ENCODE measurements around the gene OR4B1.
A peak's percentile ranks its signal among the peaks of the same experiment; 100 is the strongest.
"Not testable (repeated sequence)": the region's sequence is repeated elsewhere in the genome, so short reads cannot be mapped to it uniquely, and the experiment has no call there.

Gene OR4B1

GRCh38 chr11:48207881-48208280 lies 8.7 kb upstream of the OR4B1 start:
- DNase-seq (ENCODE audit: insufficient read length, low spot score) (no peak), FAIRE-seq (no peak)
- no peak for TF ChIP-seq POLR2A (IDR thresholded peaks at IDR 0.05; ENCODE audit: low read depth, low read length)

DNA sequence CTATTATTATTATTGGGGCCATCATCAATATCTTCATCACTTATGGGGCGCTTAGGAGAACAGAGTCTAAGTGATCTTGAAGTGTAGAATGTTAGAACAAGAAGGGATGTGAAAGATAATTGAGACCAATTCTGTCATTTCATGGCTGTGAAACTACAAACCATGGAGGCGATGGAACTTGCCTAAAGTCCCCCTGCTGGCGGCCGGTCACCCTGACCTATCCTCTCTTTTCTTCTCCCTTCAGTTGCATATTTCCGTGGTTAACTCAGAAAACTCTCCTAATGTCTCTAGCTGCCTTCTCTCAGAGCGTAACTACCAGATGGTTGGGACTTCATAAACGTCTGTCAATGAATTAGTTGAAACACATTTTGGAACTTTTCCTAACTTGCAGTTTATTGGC lies 6.6 kb upstream of the OR4B1 start:
- no peak for DNase-seq (ENCODE audit: insufficient read length, low spot score)
- peak; percentile 62 for FAIRE-seq
- TF ChIP-seq POLR2A (IDR thresholded peaks at IDR 0.05; ENCODE audit: low read depth, low read length): no peak

- no peak for DNase-seq (ENCODE audit: insufficient read length, low spot score)
- no peak for TF ChIP-seq POLR2A (IDR thresholded peaks at IDR 0.05; ENCODE audit: low read depth, low read length)
- no peak for FAIRE-seq
These were observed 12.2 kb downstream of the OR4B1 start for GRCh38 chr11:48228761-48229160.

DNA sequence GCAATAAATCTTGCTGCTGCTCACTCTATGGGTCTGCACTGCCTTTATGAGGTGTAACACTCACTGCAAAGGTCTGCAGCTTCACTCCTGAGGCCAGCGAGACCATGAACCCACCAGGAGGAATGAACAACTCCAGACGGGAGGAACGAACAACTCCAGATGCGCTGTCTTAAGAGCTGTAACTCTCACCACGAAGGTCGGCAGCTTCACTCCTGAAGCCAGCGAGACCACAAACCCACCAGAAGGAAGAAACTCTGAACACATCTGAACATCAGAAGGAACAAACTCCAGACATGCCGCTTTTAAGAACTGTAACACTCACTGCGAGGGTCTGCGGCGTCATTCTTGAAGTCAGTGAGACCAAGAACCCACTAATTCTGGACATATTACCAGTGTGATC lies 13.4 kb downstream of the OR4B1 start:
- not testable (repeated sequence) for DNase-seq (ENCODE audit: insufficient read length, low spot score); FAIRE-seq

DNA sequence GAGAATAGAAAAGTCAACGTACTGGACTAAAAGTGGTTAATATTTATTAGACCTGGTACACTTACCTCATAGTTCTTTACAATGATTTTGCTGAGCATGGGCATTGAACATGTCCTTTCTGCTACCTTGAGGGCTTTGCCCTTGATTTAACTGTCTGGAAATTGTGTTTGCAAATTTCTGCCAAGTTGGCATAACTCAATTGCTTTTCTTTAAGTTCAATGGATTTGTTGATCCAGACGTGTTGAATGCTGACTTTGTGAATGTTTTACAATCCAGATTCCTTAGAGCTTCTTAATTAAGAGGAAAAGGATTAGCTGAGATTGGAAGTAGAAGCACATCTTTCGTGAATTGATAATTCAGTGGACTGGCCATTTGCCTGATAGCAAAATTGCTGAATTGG lies 21.1 kb downstream of the OR4B1 start:
- FAIRE-seq (no peak), DNase-seq (ENCODE audit: insufficient read length, low spot score) (no peak)
- no peak for TF ChIP-seq POLR2A (IDR thresholded peaks at IDR 0.05; ENCODE audit: low read depth, low read length)

DNA sequence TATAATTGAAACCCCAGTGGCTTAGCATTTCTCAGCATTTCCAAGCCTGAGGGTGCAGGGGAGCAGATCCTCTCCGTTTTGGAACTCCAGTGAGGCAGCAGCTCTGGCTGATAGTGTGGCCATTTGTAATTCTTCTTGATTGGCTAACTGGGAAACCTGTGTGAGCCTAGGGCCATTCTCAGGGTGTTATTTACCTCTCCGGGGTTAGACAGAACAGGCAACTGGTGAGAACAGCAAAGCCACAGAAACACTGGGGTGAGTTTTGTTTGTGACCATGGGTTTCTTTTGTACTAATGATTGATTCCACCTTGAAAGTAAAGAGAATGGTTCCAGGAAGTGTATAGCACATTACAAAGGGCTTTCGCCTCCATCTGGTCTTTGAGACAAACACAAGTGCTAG lies 25.9 kb downstream of the OR4B1 start:
- no peak for TF ChIP-seq POLR2A (IDR thresholded peaks at IDR 0.05; ENCODE audit: low read depth, low read length)
- FAIRE-seq (no peak), DNase-seq (ENCODE audit: insufficient read length, low spot score) (no peak)

DNA sequence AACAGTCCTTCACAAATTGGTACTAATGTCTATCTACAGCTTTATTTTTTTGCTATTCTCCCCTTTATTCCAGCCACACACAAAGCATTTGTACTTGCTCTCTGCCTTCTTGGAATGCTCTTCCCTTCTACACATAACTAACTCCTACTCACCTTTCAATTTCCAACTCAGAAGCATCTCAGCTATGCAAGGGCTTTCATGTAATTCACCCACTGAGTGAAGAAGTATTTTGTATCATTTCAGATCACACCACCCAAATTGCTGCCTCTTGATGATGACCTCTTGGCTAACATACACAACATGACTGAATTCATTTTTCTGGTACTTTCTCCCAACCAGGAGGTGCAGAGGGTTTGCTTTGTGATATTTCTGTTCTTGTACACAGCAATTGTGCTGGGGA lies 28.2 kb downstream of the OR4B1 start, which contains the start of gene OR4X2:
Gene OR4X2, plus strand, starts transcription at position 301 of the 400 bp plus-strand sequence. Its CDS starts 0 bp downstream, at position 301.
- TF ChIP-seq POLR2A (IDR thresholded peaks at IDR 0.05; ENCODE audit: low read depth, low read length): no peak
- DNase-seq (ENCODE audit: insufficient read length, low spot score): no peak
- FAIRE-seq: no peak

DNA sequence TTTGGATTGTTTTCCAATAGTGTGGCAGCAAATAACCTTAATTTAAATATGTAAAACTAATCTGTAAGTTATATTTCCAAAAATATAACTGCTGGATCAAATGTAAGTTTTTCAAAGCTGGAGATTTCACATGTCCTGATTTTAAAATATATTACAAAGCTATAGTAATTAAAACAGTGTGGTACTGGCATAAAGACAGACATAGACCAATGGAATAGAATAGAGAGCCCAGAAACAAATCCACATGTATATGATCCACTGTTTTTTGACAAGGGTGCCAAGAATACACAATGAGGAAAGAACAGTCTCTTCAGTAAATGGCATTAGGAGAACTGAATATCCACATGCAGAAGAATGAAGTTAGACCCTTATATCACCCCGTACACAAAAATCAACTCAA lies 32.3 kb downstream of the OR4B1 start:
- DNase-seq (ENCODE audit: insufficient read length, low spot score): no peak
- no peak for FAIRE-seq
- TF ChIP-seq POLR2A (IDR thresholded peaks at IDR 0.05; ENCODE audit: low read depth, low read length): no peak

DNA sequence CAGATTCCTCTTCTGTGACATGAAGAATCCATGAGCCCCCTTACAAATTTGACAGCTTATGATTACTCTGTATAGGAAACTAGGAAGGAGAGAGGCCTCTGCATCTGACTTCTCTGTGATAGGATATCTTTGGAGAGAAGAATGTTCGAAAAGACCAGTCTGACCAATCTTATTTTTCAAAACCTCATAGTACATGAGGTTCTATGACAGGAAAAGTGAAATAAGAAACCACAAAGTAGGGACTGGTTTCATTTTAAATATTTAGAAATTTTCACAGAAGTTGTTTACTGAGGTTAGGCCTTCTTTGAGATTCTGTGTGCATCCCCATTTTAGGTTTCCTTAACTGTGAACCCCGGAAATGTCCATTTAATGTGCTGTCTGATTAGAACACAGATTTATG lies 45.0 kb downstream of the OR4B1 start:
- no peak for TF ChIP-seq POLR2A (IDR thresholded peaks at IDR 0.05; ENCODE audit: low read depth, low read length)
- no peak for FAIRE-seq
- no peak for DNase-seq (ENCODE audit: insufficient read length, low spot score)

DNA sequence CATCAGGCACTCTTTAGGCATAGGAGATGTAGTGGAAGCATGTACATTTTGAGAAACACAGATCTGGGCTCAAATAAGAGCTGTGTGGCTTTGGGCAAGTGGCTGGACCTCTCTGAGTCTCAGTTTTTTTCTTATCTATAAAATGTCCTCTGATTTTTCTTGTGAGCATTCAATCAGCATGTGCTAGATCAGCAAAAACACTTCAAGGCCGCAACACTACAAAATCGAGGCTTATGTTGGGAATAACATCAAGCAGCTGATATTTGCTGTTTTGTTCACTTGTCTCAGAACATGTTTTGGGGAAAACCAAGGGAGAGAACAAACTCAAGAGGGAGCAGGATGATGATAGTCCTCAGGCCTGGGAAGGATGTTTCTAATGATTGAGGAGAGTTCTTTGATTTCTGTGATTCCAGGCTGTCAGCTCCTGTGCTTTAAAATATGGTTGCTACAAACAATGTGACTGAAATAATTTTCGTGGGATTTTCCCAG lies 46.9 kb downstream of the OR4B1 start, which contains the start of gene OR4X1:
Gene OR4X1, plus strand, starts transcription at position 439 of the 489 bp plus-strand sequence. Its CDS starts 0 bp downstream, at position 439.
- TF ChIP-seq POLR2A (IDR thresholded peaks at IDR 0.05; ENCODE audit: low read depth, low read length): no peak
- DNase-seq (ENCODE audit: insufficient read length, low spot score) (no peak), FAIRE-seq (no peak)

All from H54 (cell line).